GDM1 (cell line): ENCODE measurements around the gene MRPL14.

Experiments used
- DNase-seq: peaks from one replicate; lab custom pipeline; 2025; lab: John Stamatoyannopoulos, UW

MRPL14 gene

GRCh38 chr6:44078827-44079671 lies 48.2 kb downstream of the MRPL14 start:
- DNase-seq, result no peak

GRCh38 chr6:44078219-44078826 lies 48.9 kb downstream of the MRPL14 start:
- DNase-seq, result no peak

- no peak for DNase-seq
Observed at GRCh38 chr6:44077214-44077946, 49.9 kb downstream of the MRPL14 start.

- no peak for DNase-seq
Observed at GRCh38 chr6:44076356-44077213, 50.7 kb downstream of the MRPL14 start.

- no peak for DNase-seq
Observed at GRCh38 chr6:44075647-44076355, 51.5 kb downstream of the MRPL14 start.

- no peak for DNase-seq
Observed at GRCh38 chr6:44074813-44075646, 52.2 kb downstream of the MRPL14 start.

- DNase-seq, result no peak
Observed at GRCh38 chr6:44074439-44074812, 52.8 kb downstream of the MRPL14 start.

- no peak for DNase-seq
Observed at GRCh38 chr6:44073612-44074438, 53.4 kb downstream of the MRPL14 start.

- no peak for DNase-seq
Observed at GRCh38 chr6:44072959-44073611, 54.2 kb downstream of the MRPL14 start.

GRCh38 chr6:44072452-44072958 lies 54.7 kb downstream of the MRPL14 start:
- no peak for DNase-seq

GRCh38 chr6:44071670-44072451 lies 55.4 kb downstream of the MRPL14 start:
- no peak for DNase-seq

GRCh38 chr6:44068607-44069296 lies 58.5 kb downstream of the MRPL14 start:
- no peak for DNase-seq

- DNase-seq, result no peak
Observed at GRCh38 chr6:44067173-44068139, 59.8 kb downstream of the MRPL14 start.

GRCh38 chr6:44066394-44067172 lies 60.7 kb downstream of the MRPL14 start:
- no peak for DNase-seq

- DNase-seq, result no peak
Observed at GRCh38 chr6:44065443-44066140, 61.7 kb downstream of the MRPL14 start.
